Mammary epithelial cell (primary cell): Measurements from ENCODE around the gene HBM.

Source experiments
- EZH2 ChIP-seq: IDR thresholded peaks from 2 replicates; pipeline ENCODE4 v1.6.1; 2012; ENCODE audit warnings: low read length, inconsistent platforms, borderline replicate concordance
- TF ChIP-seq, protein P1 (sequence below), 2 donors: IDR thresholded peaks in 1 of 2; conservative IDR thresholded peaks in 1 of 2; 2 replicates each; pipeline ENCODE4 v1.5.1; 2011 to 2012; ENCODE audit warnings: inconsistent platforms in 2 of 2, low read length in 2 of 2, mild to moderate bottlenecking in 2 of 2, control low read depth in 1 of 2, low read depth in 1 of 2; ENCODE audit not compliant: insufficient read depth in 1 of 2; ENCODE audit errors: extremely low read depth in 1 of 2

DNA sequence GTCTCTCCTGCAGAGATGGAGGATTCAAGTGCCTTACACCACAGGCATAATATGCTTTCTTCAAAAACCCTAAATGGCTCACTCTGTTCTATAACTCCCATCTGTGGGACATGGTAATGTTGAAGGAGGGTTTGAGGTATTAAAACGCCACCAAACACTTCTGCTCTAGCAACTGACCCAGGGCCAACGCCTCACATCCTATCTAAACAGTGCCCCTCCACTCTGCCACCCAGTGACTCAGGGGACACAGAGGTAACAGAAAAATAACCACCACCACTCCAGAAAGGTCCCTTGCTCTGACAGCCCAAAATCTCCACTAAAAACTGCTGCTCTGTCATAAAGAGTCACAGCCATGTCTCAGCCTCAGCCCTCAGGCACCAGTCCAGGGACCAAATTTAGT lies 45.0 kb upstream of the HBM start:
- TF ChIP-seq, protein P1, sequence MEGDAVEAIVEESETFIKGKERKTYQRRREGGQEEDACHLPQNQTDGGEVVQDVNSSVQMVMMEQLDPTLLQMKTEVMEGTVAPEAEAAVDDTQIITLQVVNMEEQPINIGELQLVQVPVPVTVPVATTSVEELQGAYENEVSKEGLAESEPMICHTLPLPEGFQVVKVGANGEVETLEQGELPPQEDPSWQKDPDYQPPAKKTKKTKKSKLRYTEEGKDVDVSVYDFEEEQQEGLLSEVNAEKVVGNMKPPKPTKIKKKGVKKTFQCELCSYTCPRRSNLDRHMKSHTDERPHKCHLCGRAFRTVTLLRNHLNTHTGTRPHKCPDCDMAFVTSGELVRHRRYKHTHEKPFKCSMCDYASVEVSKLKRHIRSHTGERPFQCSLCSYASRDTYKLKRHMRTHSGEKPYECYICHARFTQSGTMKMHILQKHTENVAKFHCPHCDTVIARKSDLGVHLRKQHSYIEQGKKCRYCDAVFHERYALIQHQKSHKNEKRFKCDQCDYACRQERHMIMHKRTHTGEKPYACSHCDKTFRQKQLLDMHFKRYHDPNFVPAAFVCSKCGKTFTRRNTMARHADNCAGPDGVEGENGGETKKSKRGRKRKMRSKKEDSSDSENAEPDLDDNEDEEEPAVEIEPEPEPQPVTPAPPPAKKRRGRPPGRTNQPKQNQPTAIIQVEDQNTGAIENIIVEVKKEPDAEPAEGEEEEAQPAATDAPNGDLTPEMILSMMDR (conservative IDR thresholded peaks at IDR 0.05 in 1 of 2, IDR thresholded peaks at IDR 0.05 in 1 of 2; ENCODE audit: extremely low read depth in 1 of 2, insufficient read depth in 1 of 2, low read depth in 1 of 2, low read length in 2 of 2): no peak
- no peak for TF ChIP-seq EZH2
